Inflammatory macrophage treated with lipopolysaccharide for 4 hours (primary cell): ENCODE results near the gene TMEM98.
"Not testable (repeated sequence)": the region's sequence is repeated elsewhere in the genome, so short reads cannot be mapped to it uniquely, and the experiment has no call there.

Source experiments
- DNase-seq: peaks from one replicate; pipeline ENCODE4 v3.0.0-alpha.2; 2020

Gene TMEM98

DNA sequence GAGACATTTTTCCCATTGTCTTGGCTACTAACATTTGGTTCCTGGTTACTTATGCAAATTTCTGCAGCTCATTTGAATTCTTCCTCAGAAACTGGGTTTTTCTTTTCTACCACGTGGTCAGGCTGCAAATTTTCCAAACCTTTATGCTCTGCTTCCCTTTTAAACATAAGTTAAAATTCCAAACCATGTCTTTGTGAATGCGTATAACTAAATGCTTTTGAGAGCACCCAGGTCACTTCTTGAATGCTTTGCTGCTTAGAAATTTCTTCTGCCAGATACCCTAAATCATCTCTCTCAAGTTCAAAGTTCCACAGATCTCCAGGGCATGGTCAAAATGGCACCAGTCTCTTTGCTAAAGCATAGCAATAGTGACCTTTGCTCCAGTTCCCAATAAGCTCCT is 59.9 kb downstream of the TMEM98 start:
- not testable (repeated sequence) for DNase-seq

DNA sequence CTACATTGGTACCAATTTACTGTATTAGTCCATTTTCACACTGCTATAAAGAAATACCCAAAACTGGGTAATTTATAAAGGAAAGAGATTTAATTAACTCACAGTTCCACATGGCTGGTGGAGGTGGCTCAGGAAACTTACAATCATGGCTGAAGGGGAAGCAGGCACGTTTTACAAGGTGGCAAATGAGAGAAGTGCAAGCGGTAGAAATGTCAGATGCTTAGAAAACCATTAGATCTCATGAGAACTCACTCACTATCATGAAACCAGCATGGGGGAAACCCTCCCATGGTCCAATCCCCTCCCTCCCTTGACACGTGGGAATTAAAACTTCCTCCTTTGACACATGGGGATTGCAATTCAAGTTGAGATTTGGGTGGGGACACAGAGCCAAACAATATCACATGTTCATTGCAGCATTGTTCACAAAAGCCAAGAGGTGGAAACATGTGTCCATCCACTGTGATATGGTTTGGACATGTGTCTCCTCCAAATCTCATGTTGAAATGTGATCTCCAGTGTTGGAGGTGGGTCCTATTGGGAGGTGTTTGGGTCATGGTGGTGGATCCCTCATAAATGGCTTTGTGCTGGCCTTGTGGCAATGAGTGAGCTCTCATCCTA is 60.6 kb downstream of the TMEM98 start:
- DNase-seq, result no peak

DNA sequence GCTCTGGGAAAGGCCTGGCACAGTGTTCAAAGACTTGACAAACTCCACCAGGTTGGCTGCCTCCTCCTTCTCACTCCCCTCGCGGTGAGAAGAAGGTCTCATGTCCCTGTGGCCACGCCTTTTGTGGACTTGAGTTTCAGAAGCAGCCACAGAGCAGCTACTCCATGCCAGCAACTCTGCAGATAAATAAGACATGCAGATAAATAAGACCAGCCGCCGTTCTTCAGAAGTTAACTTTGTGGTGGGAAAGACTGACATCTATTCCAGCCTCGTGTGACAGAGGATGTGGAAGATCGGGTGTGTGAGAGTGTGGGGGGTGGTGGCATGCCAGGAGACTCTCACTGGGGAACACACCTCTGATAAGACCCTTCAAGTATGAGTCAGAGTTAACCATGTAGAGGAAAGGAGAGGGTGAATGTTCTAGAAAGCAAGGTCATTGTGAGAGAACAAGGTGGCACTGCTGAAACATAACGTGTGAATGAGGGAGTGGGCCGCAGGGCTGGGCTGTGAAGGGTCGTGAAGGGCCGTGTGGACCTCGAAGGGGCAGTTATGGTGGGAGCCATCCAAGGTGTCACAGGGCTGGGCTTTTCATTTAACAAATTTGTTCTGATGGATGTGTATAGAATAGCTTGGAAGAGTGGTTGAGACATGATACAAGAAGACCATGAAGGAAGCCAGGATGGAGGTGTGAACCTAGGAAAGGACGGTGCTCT is 64.5 kb downstream of the TMEM98 start:
- DNase-seq, result no peak

DNA sequence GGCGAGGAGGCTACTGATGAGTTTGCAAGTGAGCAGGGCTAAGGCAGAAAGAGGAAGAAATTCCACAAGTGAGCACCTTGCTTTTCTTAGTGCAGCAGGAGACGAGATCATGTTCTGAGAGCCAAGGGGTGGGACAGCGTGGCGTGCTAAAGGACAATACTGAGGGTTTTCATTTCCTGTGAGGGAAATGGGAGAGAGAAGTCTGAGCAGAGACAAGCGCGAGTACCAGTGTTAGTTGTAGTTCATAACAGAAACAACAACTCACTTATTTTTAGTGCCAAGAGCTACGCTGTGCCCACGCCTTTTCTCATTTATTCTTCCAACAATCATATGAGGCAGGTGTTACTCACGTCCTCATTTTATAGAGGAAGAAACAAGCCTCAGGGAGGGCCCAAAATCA is 66.0 kb downstream of the TMEM98 start:
- DNase-seq, result no peak
